ENCODE measurements around the gene SNRPN.

- TF ChIP-seq CTCF (IDR thresholded peaks at IDR 0.05) (no peak), POLR2A (IDR thresholded peaks at IDR 0.05) (no peak)
These were observed 11.4 kb upstream of the SNRPN start for GRCh38 chr15:24943361-24943760.
